Stimulated activated CD4-positive, alpha-beta T cell treated with anti-CD3 and anti-CD28 coated beads, Interleukin-4, amount 100 ng/mL, for 1 hour (primary cell): ENCODE measurements around the gene SLCO2A1.

Source experiments
- DNase-seq: peaks from one replicate; pipeline ENCODE4 v3.0.0-alpha.2; 2020

The SLCO2A1 gene

GRCh38 chr3:133880886-133881455 lies 148.8 kb downstream of the SLCO2A1 start:
- no peak for DNase-seq

DNA sequence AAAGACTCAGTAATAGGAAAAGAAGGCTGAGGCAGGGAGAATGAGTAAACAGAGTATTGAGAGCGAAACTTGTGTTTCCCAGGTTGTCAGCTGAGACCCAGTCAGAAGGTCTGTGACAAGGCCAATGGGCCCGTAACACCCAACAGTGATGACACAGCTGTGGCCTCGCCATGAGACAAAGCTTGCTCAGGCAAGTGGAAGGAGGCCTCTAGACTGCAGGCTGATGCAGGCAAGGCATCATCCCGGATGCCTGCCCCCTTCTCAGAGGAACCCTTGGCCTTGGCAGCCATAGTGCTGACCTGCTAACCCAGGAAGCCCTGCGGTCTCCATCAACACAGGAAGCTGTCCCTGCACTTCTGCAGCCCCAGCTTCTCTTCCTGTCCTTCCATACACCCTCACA lies 149.4 kb downstream of the SLCO2A1 start:
- no peak for DNase-seq

DNA sequence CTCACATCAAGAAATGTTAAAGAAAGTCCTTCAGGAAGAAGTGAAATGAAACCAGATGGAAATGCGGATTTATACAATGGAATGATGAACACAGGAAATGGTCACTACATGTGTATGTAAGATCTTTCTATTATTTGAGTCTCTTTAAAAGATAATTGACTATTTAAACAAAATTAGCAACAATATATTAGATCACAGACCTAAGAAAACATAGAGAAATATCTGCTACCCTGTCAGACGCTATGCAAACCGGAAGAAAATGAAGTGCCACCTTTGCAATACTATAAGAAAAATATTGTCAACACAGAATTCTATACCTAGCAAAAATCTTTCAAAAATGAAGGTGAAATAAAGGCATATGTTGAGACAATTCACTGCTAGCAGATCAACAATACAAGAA lies 151.2 kb downstream of the SLCO2A1 start:
- DNase-seq, result no peak
